Measurements from ENCODE around the gene ERMN.

DNA sequence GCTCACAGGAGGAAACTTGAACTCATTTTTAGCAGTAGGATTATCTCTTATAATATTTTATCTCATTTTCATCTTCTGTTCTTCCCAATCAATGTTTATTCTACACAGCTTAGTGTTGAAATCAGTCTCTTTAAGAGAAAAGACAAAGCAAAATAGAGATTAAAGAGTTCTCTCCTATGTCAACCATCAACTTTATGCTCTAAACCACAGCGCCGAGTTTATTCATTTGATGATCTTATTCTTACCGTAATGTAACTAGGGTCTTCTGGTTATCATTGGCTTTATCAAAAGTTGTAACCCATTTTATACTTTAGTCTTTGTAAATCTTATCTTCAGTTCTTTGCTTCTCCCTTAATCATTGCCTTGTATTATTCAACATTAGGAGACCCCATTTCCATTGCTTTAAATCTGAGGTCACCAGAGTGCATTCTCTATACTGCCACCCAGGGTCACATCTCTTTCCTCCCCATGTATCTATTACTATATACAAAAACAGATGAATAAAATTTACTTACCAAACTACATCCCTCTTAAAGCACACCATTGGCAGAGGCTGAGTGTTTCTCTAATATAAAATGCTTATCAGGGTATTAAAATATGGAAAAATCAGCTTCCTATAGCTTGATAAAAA is 22.8 kb upstream of the ERMN start:
- TF ChIP-seq, protein P1, sequence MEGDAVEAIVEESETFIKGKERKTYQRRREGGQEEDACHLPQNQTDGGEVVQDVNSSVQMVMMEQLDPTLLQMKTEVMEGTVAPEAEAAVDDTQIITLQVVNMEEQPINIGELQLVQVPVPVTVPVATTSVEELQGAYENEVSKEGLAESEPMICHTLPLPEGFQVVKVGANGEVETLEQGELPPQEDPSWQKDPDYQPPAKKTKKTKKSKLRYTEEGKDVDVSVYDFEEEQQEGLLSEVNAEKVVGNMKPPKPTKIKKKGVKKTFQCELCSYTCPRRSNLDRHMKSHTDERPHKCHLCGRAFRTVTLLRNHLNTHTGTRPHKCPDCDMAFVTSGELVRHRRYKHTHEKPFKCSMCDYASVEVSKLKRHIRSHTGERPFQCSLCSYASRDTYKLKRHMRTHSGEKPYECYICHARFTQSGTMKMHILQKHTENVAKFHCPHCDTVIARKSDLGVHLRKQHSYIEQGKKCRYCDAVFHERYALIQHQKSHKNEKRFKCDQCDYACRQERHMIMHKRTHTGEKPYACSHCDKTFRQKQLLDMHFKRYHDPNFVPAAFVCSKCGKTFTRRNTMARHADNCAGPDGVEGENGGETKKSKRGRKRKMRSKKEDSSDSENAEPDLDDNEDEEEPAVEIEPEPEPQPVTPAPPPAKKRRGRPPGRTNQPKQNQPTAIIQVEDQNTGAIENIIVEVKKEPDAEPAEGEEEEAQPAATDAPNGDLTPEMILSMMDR (IDR thresholded peaks at IDR 0.05): no peak
- no peak for TF ChIP-seq EP300 (IDR thresholded peaks at IDR 0.05)
